ENCODE results near the gene NRXN3. TPM values are rescaled to one million over a fixed set of nuclear protein-coding genes. Genes with fewer than 3 reads are reported as not detected.
A peak's percentile ranks its signal among the peaks of the same experiment; 100 is the strongest.

The NRXN3 gene
- total and polyA plus RNA-seq, 2 experiments from 2014 or later, result 0.08 to 0.11 TPM

DNA sequence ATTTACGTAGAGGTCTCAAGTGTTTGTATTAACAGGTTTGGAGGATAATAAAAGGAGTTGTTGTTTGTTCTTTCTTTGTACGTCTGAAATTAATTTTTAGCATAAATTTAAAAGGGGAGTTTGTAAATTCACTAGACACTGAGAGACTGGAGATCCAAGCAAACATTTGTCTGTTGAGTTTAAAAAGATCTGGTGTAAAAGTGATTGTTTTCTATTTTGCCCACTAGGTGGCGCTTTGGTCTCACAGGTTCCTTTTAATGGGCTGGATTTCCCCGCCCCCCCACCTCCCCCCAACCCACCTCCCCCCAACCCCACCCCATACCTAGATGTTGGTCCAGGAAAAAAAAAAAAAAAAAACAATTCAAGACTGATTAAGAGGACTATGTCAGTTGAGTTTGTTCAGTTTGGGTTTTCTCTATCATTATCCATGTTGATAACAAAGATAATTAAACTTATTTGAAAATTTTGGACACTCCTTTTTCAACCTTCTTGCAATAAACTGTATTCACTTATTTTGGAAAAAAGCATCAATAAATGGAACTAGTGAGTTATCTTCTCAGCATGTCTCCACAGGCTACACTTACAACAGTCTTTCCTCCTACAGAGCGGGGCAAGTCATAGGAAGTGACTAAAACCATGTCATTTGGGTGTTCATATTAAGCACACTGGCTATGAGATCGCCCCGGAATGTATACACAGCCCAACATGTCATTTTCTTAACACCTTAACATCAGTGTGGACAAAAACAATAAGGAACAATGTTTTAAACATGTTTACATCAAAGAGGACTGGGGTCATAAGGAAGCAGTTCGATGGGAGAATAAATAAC, 841.1 kb downstream of the NRXN3 start:
- peak; percentile 90 for DNase-seq
- 19 to 23% methylated on average over 8 of the region's 8 CpGs for WGBS, 2 experiments (ENCODE audit: low coverage in 1 of 2, low lambda C conversion rate in 2 of 2, missing lambda C conversion rate in 2 of 2)
- Histone ChIP-seq H3K4me3 (peak overlapping the region; percentile 18), H3F3A (ENCODE audit: insufficient read depth) (peaks cover 23% of the 10 kb centered on the region), H3K4me1 (ENCODE audit: insufficient read depth) (peaks cover 14% of the 10 kb centered on the region; the same call in 1 of the 2 replicates), H4K20me1 (ENCODE audit: insufficient read depth) (no peaks in the 10 kb centered on the region), H3K4me2 (ENCODE audit: unreplicated experiment) (peak overlapping the region; percentile 63), H3K9me3 (ENCODE audit: low read depth) (no peaks in the 10 kb centered on the region), H3K36me3 (ENCODE audit: low read depth) (no peaks in the 10 kb centered on the region), H2AFZ (peak overlapping the region; percentile 66), H3K79me2 (ENCODE audit: insufficient read depth) (no peaks in the 10 kb centered on the region), H3K27me3 (replicated peaks; ENCODE audit: insufficient read depth) (no peaks in the 10 kb centered on the region), H3K9ac (no peak overlapping the region), H3K27ac (peak overlapping the region; percentile 47), H3K9me2 (ENCODE audit: insufficient read depth) (no peaks in the 10 kb centered on the region)
- TF ChIP-seq EZH2 (IDR thresholded peaks at IDR 0.05; ENCODE audit: insufficient read depth, poor library complexity, severe bottlenecking) (no peak), EZH2phosphoT487 (IDR thresholded peaks at IDR 0.05; ENCODE audit: insufficient read depth, low read depth) (no peak)
- in situ Hi-C loops (cut with MboI), result no loop called here

DNA sequence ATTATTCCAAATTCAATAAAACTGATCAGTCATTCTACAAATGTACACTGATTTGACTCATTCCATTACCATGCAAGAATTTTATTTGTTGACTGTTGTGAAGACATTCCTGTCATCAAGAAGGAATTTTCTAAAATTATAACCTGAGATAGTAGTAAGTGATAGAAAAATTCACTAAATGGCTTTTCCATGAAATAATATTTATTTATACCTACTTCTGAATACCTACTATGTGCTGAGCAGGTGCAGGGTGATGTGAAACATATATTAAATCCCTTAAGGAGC, 841.7 kb downstream of the NRXN3 start:
- H3K4me3 ChIP-seq, result peak overlapping the region; percentile 18
- no peaks in the 10 kb centered on the region for H3K36me3 ChIP-seq (ENCODE audit: low read depth)
- H3K9me3 ChIP-seq (ENCODE audit: low read depth), result no peaks in the 10 kb centered on the region
- no peaks in the 10 kb centered on the region for H4K20me1 ChIP-seq (ENCODE audit: insufficient read depth)
- H3K9ac ChIP-seq, result no peak overlapping the region
- no peaks in the 10 kb centered on the region for H3K79me2 ChIP-seq (ENCODE audit: insufficient read depth)
- H3K27me3 ChIP-seq (replicated peaks; ENCODE audit: insufficient read depth), result no peaks in the 10 kb centered on the region
- no peaks in the 10 kb centered on the region for H3K9me2 ChIP-seq (ENCODE audit: insufficient read depth)
- H2AFZ ChIP-seq, result no peak overlapping the region
- no peak for TF ChIP-seq EZH2 (IDR thresholded peaks at IDR 0.05; ENCODE audit: insufficient read depth, poor library complexity, severe bottlenecking)
- 0 out of 2 replicates have a peak, but pooled peaks have one; percentile 33 for TF ChIP-seq EZH2phosphoT487 (IDR thresholded peaks at IDR 0.05; ENCODE audit: insufficient read depth, low read depth)
- peak overlapping the region; percentile 63 for H3K4me2 ChIP-seq (ENCODE audit: unreplicated experiment)
- peak overlapping the region; percentile 47 for H3K27ac ChIP-seq
- H3K4me1 ChIP-seq (ENCODE audit: insufficient read depth), result peaks cover 19% of the 10 kb centered on the region; the same call in 1 of the 2 replicates
- no peak for DNase-seq
- peaks cover 23% of the 10 kb centered on the region for H3F3A ChIP-seq (ENCODE audit: insufficient read depth)
- in situ Hi-C loops (cut with MboI), result no loop called here

DNA sequence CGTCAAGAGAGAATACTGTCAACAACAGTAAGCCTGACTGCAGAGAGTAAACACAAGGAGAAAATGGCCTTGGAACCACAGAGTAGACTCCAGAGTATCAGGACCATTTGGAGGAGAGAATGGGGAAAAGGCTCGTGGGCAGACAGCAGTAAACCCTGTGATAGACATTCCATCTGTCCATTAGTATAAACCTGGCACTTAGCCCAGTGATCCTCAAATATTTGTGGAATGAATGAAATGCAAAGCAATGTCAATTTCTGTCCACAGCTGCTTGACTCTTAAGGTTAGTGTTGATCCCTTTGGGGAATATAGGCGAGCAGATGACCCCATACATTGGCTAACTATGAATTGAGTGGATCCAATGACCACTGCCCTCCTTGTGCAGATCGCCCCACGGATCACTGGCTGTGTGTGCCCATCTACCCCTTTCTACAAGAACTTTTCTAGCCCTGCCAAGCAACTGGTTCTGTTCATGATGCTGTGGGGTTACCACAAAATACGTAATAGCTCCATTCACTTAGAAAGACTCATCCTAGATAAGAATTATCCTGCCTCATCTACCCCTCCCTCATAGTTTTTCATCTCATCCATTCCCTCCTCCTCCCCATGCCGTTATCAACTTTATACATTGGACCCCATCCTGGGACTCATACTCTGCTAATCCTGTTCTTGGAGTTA, 846.8 kb downstream of the NRXN3 start:
- H2AFZ ChIP-seq, result no peak overlapping the region

DNA sequence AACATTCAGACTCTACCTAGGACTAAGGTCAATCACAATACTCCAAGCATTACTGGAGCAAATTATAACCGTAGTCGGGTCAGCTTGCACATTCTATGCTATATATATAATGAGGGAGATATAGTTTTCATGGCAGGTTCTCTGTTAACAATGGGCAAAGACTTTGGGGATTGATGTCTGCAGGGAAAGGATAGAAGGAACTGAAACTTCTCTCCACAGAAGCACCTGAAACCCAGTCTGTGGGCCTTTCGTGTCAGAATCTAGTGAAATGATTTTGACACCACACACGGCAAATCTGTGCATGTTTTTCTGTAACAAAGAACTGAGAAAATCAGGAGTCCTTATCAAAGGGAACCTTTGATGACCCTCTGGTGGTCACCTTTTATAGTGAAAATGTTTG, 847.4 kb downstream of the NRXN3 start:
- Histone ChIP-seq H3K9me2 (ENCODE audit: insufficient read depth) (no peaks in the 10 kb centered on the region), H2AFZ (no peak overlapping the region), H3K79me2 (ENCODE audit: insufficient read depth) (no peaks in the 10 kb centered on the region), H3F3A (ENCODE audit: insufficient read depth) (no peaks in the 10 kb centered on the region; the same call in 1 of the 2 replicates), H3K4me3 (no peak overlapping the region), H4K20me1 (ENCODE audit: insufficient read depth) (no peaks in the 10 kb centered on the region), H3K27me3 (replicated peaks; ENCODE audit: insufficient read depth) (no peaks in the 10 kb centered on the region), H3K27ac (no peak overlapping the region), H3K4me1 (ENCODE audit: insufficient read depth) (peaks cover 10% of the 10 kb centered on the region; the same call in 1 of the 2 replicates), H3K4me2 (ENCODE audit: unreplicated experiment) (no peak overlapping the region), H3K36me3 (ENCODE audit: low read depth) (no peaks in the 10 kb centered on the region), H3K9ac (no peak overlapping the region), H3K9me3 (ENCODE audit: low read depth) (no peaks in the 10 kb centered on the region)
- TF ChIP-seq EZH2phosphoT487 (IDR thresholded peaks at IDR 0.05; ENCODE audit: insufficient read depth, low read depth), result no peak
- TF ChIP-seq EZH2 (IDR thresholded peaks at IDR 0.05; ENCODE audit: insufficient read depth, poor library complexity, severe bottlenecking), result no peak
- 82 to 83% methylated on average over 4 of the region's 4 CpGs for WGBS, 2 experiments (ENCODE audit: low coverage in 1 of 2, low lambda C conversion rate in 2 of 2, missing lambda C conversion rate in 2 of 2)
- no peak for DNase-seq
- in situ Hi-C loops (cut with MboI), result no loop called here

More for the DNA sequence above, 846.8 kb downstream of the NRXN3 start:
- DNase-seq, result peak; percentile 60
- Histone ChIP-seq H4K20me1 (ENCODE audit: insufficient read depth) (no peaks in the 10 kb centered on the region), H3F3A (ENCODE audit: insufficient read depth) (peaks cover 3% of the 10 kb centered on the region), H3K79me2 (ENCODE audit: insufficient read depth) (no peaks in the 10 kb centered on the region), H3K4me1 (ENCODE audit: insufficient read depth) (peaks cover 12% of the 10 kb centered on the region; the same call in 1 of the 2 replicates), H3K4me3 (no peak overlapping the region), H3K4me2 (ENCODE audit: unreplicated experiment) (no peak overlapping the region), H3K36me3 (ENCODE audit: low read depth) (no peaks in the 10 kb centered on the region), H3K27ac (no peak overlapping the region), H3K27me3 (replicated peaks; ENCODE audit: insufficient read depth) (no peaks in the 10 kb centered on the region), H3K9me2 (ENCODE audit: insufficient read depth) (no peaks in the 10 kb centered on the region), H3K9ac (no peak overlapping the region), H3K9me3 (ENCODE audit: low read depth) (no peaks in the 10 kb centered on the region)
- TF ChIP-seq EZH2 (IDR thresholded peaks at IDR 0.05; ENCODE audit: insufficient read depth, poor library complexity, severe bottlenecking), result no peak
- TF ChIP-seq EZH2phosphoT487 (IDR thresholded peaks at IDR 0.05; ENCODE audit: insufficient read depth, low read depth), result no peak
- in situ Hi-C loops (cut with MboI), result no loop called here
- WGBS, 2 experiments (ENCODE audit: low coverage in 1 of 2, low lambda C conversion rate in 2 of 2, missing lambda C conversion rate in 2 of 2), result 46 to 51% methylated on average over 7 of the region's 7 CpGs
